Spleen (tissue), 11 donors: ENCODE results near the gene ADGRB2. TPM values are rescaled to one million over a fixed set of nuclear protein-coding genes. Genes with fewer than 3 reads are reported as not detected.

Source experiments
- DNase-seq: peaks from one replicate; pipeline ENCODE4 v3.0.0-alpha.2; 2020
- H3K27ac ChIP-seq, 8 donors: fragments of 200-600 bp; sonication (generic) in 7 of 8; 1 replicate in 4 of 8; 2 replicates in 4 of 8; pipeline versions ENCODE4 v1.5.0 to v1.8.0; 2016 to 2021; ENCODE audit warnings: inconsistent platforms in 4 of 8, mild to moderate bottlenecking in 4 of 8, moderate library complexity in 1 of 8
- H3K27me3 ChIP-seq, 7 donors: fragments of 200-600 bp; sonication (generic) in 6 of 7; replicated peaks in 1 of 7; 1 replicate in 4 of 7; 2 replicates in 3 of 7; pipeline versions ENCODE4 v1.5.0 to v1.8.0; 2016 to 2021; ENCODE audit warnings: inconsistent platforms in 3 of 7, mild to moderate bottlenecking in 1 of 7
- H3K36me3 ChIP-seq, 6 donors: fragments of 200-600 bp; sonication (generic) in 5 of 6; 1 replicate in 4 of 6; 2 replicates in 2 of 6; pipeline versions ENCODE4 v1.5.0 to v1.8.0; 2016 to 2021; ENCODE audit warnings: inconsistent platforms in 2 of 6
- H3K4me1 ChIP-seq, 6 donors: fragments of 200-600 bp; sonication (generic) in 5 of 6; 1 replicate in 3 of 6; 2 replicates in 3 of 6; pipeline versions ENCODE4 v1.5.0 to v1.8.0; 2016 to 2021; ENCODE audit warnings: inconsistent platforms in 3 of 6
- H3K4me3 ChIP-seq, 8 donors: fragments of 200-600 bp; sonication (generic) in 7 of 8; 1 replicate in 4 of 8; 2 replicates in 4 of 8; pipeline versions ENCODE4 v1.5.0 to v1.8.0; 2016 to 2021; ENCODE audit warnings: inconsistent platforms in 4 of 8, mild to moderate bottlenecking in 4 of 8, moderate library complexity in 2 of 8
- H3K9me3 ChIP-seq, 8 donors: fragments of 200-600 bp; sonication (generic) in 7 of 8; 1 replicate in 4 of 8; 2 replicates in 4 of 8; pipeline versions ENCODE4 v1.5.0 to v1.8.0; 2016 to 2021; ENCODE audit warnings: inconsistent platforms in 4 of 8
- CTCF ChIP-seq, 11 experiments: fragments of 200-600 bp in 7 of 11; fragments of 450-650 bp in 4 of 11; sonication (generic) in 4 of 11; IDR thresholded peaks in 8 of 11; conservative IDR thresholded peaks in 3 of 11; 1 replicate in 7 of 11; 2 replicates in 4 of 11; pipeline versions ENCODE4 v1.4.0 to v1.8.0; 2016 to 2021; ENCODE audit warnings: antibody characterized with exemption in 11 of 11, inconsistent platforms in 4 of 11, mild to moderate bottlenecking in 1 of 11
- POLR2A ChIP-seq, 3 donors: fragments of 450-650 bp; IDR thresholded peaks; one replicate each; pipeline ENCODE4 v1.5.1; 2017; ENCODE audit warnings: antibody characterized with exemption in 3 of 3, mild to moderate bottlenecking in 1 of 3
- POLR2AphosphoS5 ChIP-seq, 3 donors: sonication (generic); formaldehyde crosslinking; IDR thresholded peaks; one replicate each; pipeline ENCODE4 v1.5.1; 2017; ENCODE audit warnings: antibody characterized with exemption in 3 of 3
- WGBS, 5 donors: extraction: QIAGEN DNeasy Blood & Tissue Kit in 3 of 5; methylation state at CpG; one replicate each; pipeline versions ENCODE4 v1.1.5 to v1.1.7; 2013 to 2018; 5-methylcytosine and 5-hydroxymethylcytosine counted together
- intact Hi-C: fragments of 100-400 bp; cut with DNase I; formaldehyde crosslinking; loops from one replicate; pipeline ENCODE4 v1.15.0; 2023; ENCODE audit warnings: low total_unique reads
- polyA plus RNA-seq, 3 donors: library from polyadenylated mRNA; stranded (reverse); fragments of 200-250 nt; gene quantifications; one replicate each; pipeline ENCODE4 v1.2.1, GENCODE V29; 2013
- total RNA-seq, 7 donors: library from RNA; depleted of rRNA in 3 of 7; stranded (reverse); fragments of >200 nt in 3 of 7; fragmentation: NEBNext Ultra II Directional in 4 of 7; extraction: Animal tissue kit (Norgen Biotek cat#: 25700) in 4 of 7; gene quantifications; one replicate each; pipeline versions ENCODE4 v1.1.0 to v1.2.1, GENCODE V29; 2016 to 2021
- donor health status: healthy with polysubstance abuse.
- donor health status: DM: no; HTN: no; CAD: no; lungs with moderate emphysema.
- donor health status: DM: no; HTN: no; CAD: no.
- donor health status: Bipolar disorder and iron deficiency.
- donor health status: healthy.
- donor health status: DM: no; HTN: no; CAD: no.
- donor health status: DM: yes; HTN: yes; CAD: no.

ADGRB2 gene
- total and polyA plus RNA-seq, 10 donors, result 0.52 to 5.1 (median 1.5) TPM

GRCh38 chr1:31799895-31800673, 35.9 kb upstream of the ADGRB2 start:
- 81 to 92% (median 85%) methylated on average over 9 to 16 of the region's 16 CpGs for WGBS, 5 donors
- intact Hi-C loops, result loop anchor here (10.0 kb wide), 1 partner anchor 225 kb away; the partner anchor contains the start of gene TINAGL1
- H3K4me1 ChIP-seq, result peaks cover 3 to 52% (median 25%) of the 10 kb centered on the region in 6 donors
- H3K4me3 ChIP-seq, result no peak overlapping the region
- H3K27me3 ChIP-seq, result peaks cover 0 to 12% (median 0%) of the 10 kb centered on the region in 7 donors
- peak overlapping the region in 1 of 8 donors; percentile 10 for H3K27ac ChIP-seq
- no peaks in the 10 kb centered on the region for H3K36me3 ChIP-seq
- TF ChIP-seq POLR2AphosphoS5 (IDR thresholded peaks at IDR 0.05) (peak in 1 of 3 donors; percentile 21), POLR2A (IDR thresholded peaks at IDR 0.05) (no peak)
- peak; percentile 69 for DNase-seq
- no peaks in the 10 kb centered on the region for H3K9me3 ChIP-seq

- intact Hi-C loops, result loop anchor here (10.0 kb wide), 1 partner anchor 225 kb away; the partner anchor contains the start of gene TINAGL1
These were observed 35.2 kb upstream of the ADGRB2 start for GRCh38 chr1:31799196-31799894.

GRCh38 chr1:31798433-31799195, 34.5 kb upstream of the ADGRB2 start:
- H3K27me3 ChIP-seq, result peaks cover 0 to 12% (median 0%) of the 10 kb centered on the region in 7 donors
- H3K9me3 ChIP-seq, result no peaks in the 10 kb centered on the region
- intact Hi-C loops, result loop anchor here (10.0 kb wide), 1 partner anchor 224 kb away; the partner anchor contains the start of gene TINAGL1
- peaks cover 3 to 52% (median 23%) of the 10 kb centered on the region in 6 donors for H3K4me1 ChIP-seq
- H3K27ac ChIP-seq, result no peak overlapping the region
- TF ChIP-seq POLR2AphosphoS5 (IDR thresholded peaks at IDR 0.05), result no peak
- H3K36me3 ChIP-seq, result no peaks in the 10 kb centered on the region
- no peak overlapping the region for H3K4me3 ChIP-seq
- peak; percentile 57 for DNase-seq
- 65 to 76% (median 74%) methylated on average over 12 to 17 of the region's 17 CpGs for WGBS, 5 donors

More at GRCh38 chr1:31799196-31799894, 35.2 kb upstream of the ADGRB2 start:
- Histone ChIP-seq H3K36me3 (no peaks in the 10 kb centered on the region), H3K27me3 (peaks cover 0 to 12% (median 0%) of the 10 kb centered on the region in 7 donors), H3K4me1 (peaks cover 3 to 52% (median 25%) of the 10 kb centered on the region in 6 donors), H3K9me3 (no peaks in the 10 kb centered on the region), H3K27ac (peak overlapping the region in 1 of 8 donors; percentile 10), H3K4me3 (no peak overlapping the region)
- DNase-seq, result peak; percentile 46
- TF ChIP-seq CTCF (IDR thresholded peaks at IDR 0.05 in 8 of 11, conservative IDR thresholded peaks at IDR 0.05 in 3 of 11) (no peak), POLR2A (IDR thresholded peaks at IDR 0.05) (no peak), POLR2AphosphoS5 (IDR thresholded peaks at IDR 0.05) (no peak)
- 86 to 93% (median 91%) methylated on average over 7 to 9 of the region's 9 CpGs for WGBS, 5 donors

GRCh38 chr1:31798086-31798432, 33.9 kb upstream of the ADGRB2 start:
- H3K36me3 ChIP-seq, result no peaks in the 10 kb centered on the region
- WGBS, 5 donors, result 83 to 86% (median 84%) methylated on average over 6 to 8 of the region's 8 CpGs
- H3K4me3 ChIP-seq, result no peak overlapping the region
- no peaks in the 10 kb centered on the region for H3K9me3 ChIP-seq
- peak; percentile 63 for DNase-seq
- no peak overlapping the region for H3K27ac ChIP-seq
- intact Hi-C loops, result loop anchor here (10.0 kb wide), 1 partner anchor 223 kb away; the partner anchor contains the start of gene TINAGL1
- peaks cover 3 to 48% (median 22%) of the 10 kb centered on the region in 6 donors for H3K4me1 ChIP-seq
- TF ChIP-seq CTCF (IDR thresholded peaks at IDR 0.05 in 8 of 11, conservative IDR thresholded peaks at IDR 0.05 in 3 of 11) (no peak), POLR2A (IDR thresholded peaks at IDR 0.05) (no peak), POLR2AphosphoS5 (IDR thresholded peaks at IDR 0.05) (no peak)
- H3K27me3 ChIP-seq, result peaks cover 0 to 12% (median 0%) of the 10 kb centered on the region in 7 donors
